Hepatocyte (in vitro differentiated cells): ENCODE measurements around the gene SGMS1. TPM values are rescaled to one million over a fixed set of nuclear protein-coding genes. Genes with fewer than 3 reads are reported as not detected.

ENCODE experiments used
- DNase-seq: peaks from one replicate; pipeline ENCODE4 v3.0.0-alpha.2; 2016; ENCODE audit warnings: low spot score
- H2AFZ ChIP-seq: fragments of 200-600 bp; sonication (generic); 2 replicates; pipeline ENCODE4 v1.6.0; 2016; ENCODE audit warnings: antibody characterized with exemption, mild to moderate bottlenecking
- H3K27ac ChIP-seq: fragments of 200-600 bp; sonication (generic); 2 replicates; pipeline ENCODE4 v1.5.1; 2016; ENCODE audit warnings: mild to moderate bottlenecking
- H3K27me3 ChIP-seq: fragments of 200-600 bp; sonication (generic); 2 replicates; pipeline ENCODE4 v1.6.1; 2016
- H3K36me3 ChIP-seq: fragments of 200-600 bp; sonication (generic); replicated peaks from 2 replicates; pipeline ENCODE4 v1.5.1; 2016; ENCODE audit warnings: low read depth; ENCODE audit not compliant: insufficient read depth
- H3K4me1 ChIP-seq: fragments of 200-600 bp; sonication (generic); 2 replicates; pipeline ENCODE4 v1.5.1; 2016; ENCODE audit warnings: mild to moderate bottlenecking, moderate library complexity; ENCODE audit not compliant: insufficient read depth
- H3K4me2 ChIP-seq: fragments of 200-600 bp; sonication (generic); 2 replicates; pipeline ENCODE4 v1.6.0; 2016
- H3K4me3 ChIP-seq: fragments of 200-600 bp; sonication (generic); 2 replicates; pipeline ENCODE4 v1.5.1; 2016; ENCODE audit warnings: mild to moderate bottlenecking
- H3K79me2 ChIP-seq: fragments of 200-600 bp; sonication (generic); 2 replicates; pipeline ENCODE4 v1.6.0; 2017; ENCODE audit warnings: mild to moderate bottlenecking
- H3K9me2 ChIP-seq: fragments of 200-600 bp; sonication (generic); replicated peaks from 2 replicates; pipeline ENCODE4 v1.6.0; 2017; ENCODE audit warnings: mild to moderate bottlenecking; ENCODE audit not compliant: insufficient read depth
- H3K9me3 ChIP-seq: fragments of 200-600 bp; sonication (generic); 2 replicates; pipeline ENCODE4 v1.5.1; 2016; ENCODE audit warnings: low read depth, mild to moderate bottlenecking
- H4K20me1 ChIP-seq: fragments of 200-600 bp; sonication (generic); 2 replicates; pipeline ENCODE4 v1.6.0; 2016; ENCODE audit warnings: mild to moderate bottlenecking; ENCODE audit not compliant: insufficient read depth, poor library complexity, severe bottlenecking
- CTCF ChIP-seq: fragments of 200-600 bp; sonication (generic); IDR thresholded peaks from 2 replicates; pipeline ENCODE4 v1.5.1; 2016; ENCODE audit warnings: antibody characterized with exemption, mild to moderate bottlenecking; ENCODE audit not compliant: poor library complexity
- EZH2 ChIP-seq: fragments of 200-600 bp; sonication (generic); IDR thresholded peaks from 2 replicates; pipeline ENCODE4 v1.6.1; 2016; ENCODE audit warnings: antibody characterized with exemption, mild to moderate bottlenecking, borderline replicate concordance
- EZH2phosphoT487 ChIP-seq: fragments of 200-600 bp; sonication (generic); IDR thresholded peaks from one replicate; pipeline ENCODE4 v1.6.1; 2018; ENCODE audit warnings: antibody characterized with exemption, mild to moderate bottlenecking, low read depth, moderate library complexity; ENCODE audit not compliant: unreplicated experiment, severe bottlenecking
- WGBS: methylation state at CpG from one replicate; pipeline ENCODE4 v1.1.6; 2016; ENCODE audit warnings: low lambda C conversion rate; ENCODE audit errors: missing lambda C conversion rate; 5-methylcytosine and 5-hydroxymethylcytosine counted together
- polyA plus RNA-seq: library from polyadenylated mRNA; unstranded; fragments of >200 nt; fragmentation: Nextera tagmentation; extraction: Ambion mirVana; gene quantifications from 2 replicates; pipeline ENCODE4 v1.2.1, GENCODE V29; 2016
- total RNA-seq: library from RNA; depleted of rRNA; stranded (reverse); fragments of >200 nt; gene quantifications from 2 replicates; pipeline ENCODE4 v1.2.3, GENCODE V29; 2014

SGMS1 gene
- total and polyA plus RNA-seq, 2 experiments from 2014 or later = 28.1 to 87.8 TPM

GRCh38 chr10:50467209-50467608 is 156.5 kb downstream of the SGMS1 start:
- no peaks in the 10 kb centered on the region for H3K36me3 ChIP-seq
- H4K20me1 ChIP-seq = no peaks in the 10 kb centered on the region
- no peak for TF ChIP-seq EZH2phosphoT487
- TF ChIP-seq CTCF = no peak
- no peak for TF ChIP-seq EZH2
- no peak for DNase-seq
- H3K4me2 ChIP-seq = no peak overlapping the region
- no peaks in the 10 kb centered on the region for H3K9me2 ChIP-seq
- no peak overlapping the region for H3K4me3 ChIP-seq
- H3K27ac ChIP-seq = no peak overlapping the region
- no peaks in the 10 kb centered on the region for H3K27me3 ChIP-seq
- no peak overlapping the region for H2AFZ ChIP-seq
- H3K79me2 ChIP-seq = peaks cover 8% of the 10 kb centered on the region
- WGBS = 82% methylated on average over 1 of the region's 1 CpG
- peaks cover 25% of the 10 kb centered on the region for H3K4me1 ChIP-seq
- H3K9me3 ChIP-seq = no peaks in the 10 kb centered on the region

GRCh38 chr10:50464004-50464409 is 159.7 kb downstream of the SGMS1 start:
- Histone ChIP-seq H2AFZ (no peak overlapping the region), H3K9me3 (no peaks in the 10 kb centered on the region), H4K20me1 (no peaks in the 10 kb centered on the region), H3K79me2 (peaks cover 4% of the 10 kb centered on the region), H3K36me3 (no peaks in the 10 kb centered on the region), H3K9me2 (no peaks in the 10 kb centered on the region), H3K27ac (no peak overlapping the region), H3K4me2 (no peak overlapping the region), H3K4me3 (no peak overlapping the region), H3K27me3 (no peaks in the 10 kb centered on the region), H3K4me1 (peaks cover 2% of the 10 kb centered on the region)
- 92% methylated on average over 1 of the region's 1 CpG for WGBS
- TF ChIP-seq CTCF (no peak), EZH2phosphoT487 (no peak), EZH2 (no peak)
- no peak for DNase-seq

GRCh38 chr10:50461834-50462233 is 161.9 kb downstream of the SGMS1 start:
- no peak overlapping the region for H3K4me2 ChIP-seq
- no peaks in the 10 kb centered on the region for H3K9me2 ChIP-seq
- 54% methylated on average over 3 of the region's 3 CpGs for WGBS
- TF ChIP-seq CTCF (no peak), EZH2phosphoT487 (no peak), EZH2 (no peak)
- H4K20me1 ChIP-seq = no peaks in the 10 kb centered on the region
- no peaks in the 10 kb centered on the region for H3K79me2 ChIP-seq
- H3K9me3 ChIP-seq = no peaks in the 10 kb centered on the region
- H2AFZ ChIP-seq = no peak overlapping the region
- no peak overlapping the region for H3K27ac ChIP-seq
- no peaks in the 10 kb centered on the region for H3K4me1 ChIP-seq
- no peaks in the 10 kb centered on the region for H3K27me3 ChIP-seq
- DNase-seq = no peak
- no peak overlapping the region for H3K4me3 ChIP-seq
- no peaks in the 10 kb centered on the region for H3K36me3 ChIP-seq

- no peak for TF ChIP-seq CTCF
- no peak for TF ChIP-seq EZH2phosphoT487
- no peak for TF ChIP-seq EZH2
- H4K20me1 ChIP-seq = no peaks in the 10 kb centered on the region
- no peak overlapping the region for H3K27ac ChIP-seq
Observed at GRCh38 chr10:50461123-50461522, 162.6 kb downstream of the SGMS1 start.

More at GRCh38 chr10:50461123-50461522, 162.6 kb downstream of the SGMS1 start:
- Histone ChIP-seq H3K9me3 (no peaks in the 10 kb centered on the region), H3K4me3 (no peak overlapping the region), H3K79me2 (no peaks in the 10 kb centered on the region), H3K4me1 (no peaks in the 10 kb centered on the region), H2AFZ (no peak overlapping the region), H3K27me3 (no peaks in the 10 kb centered on the region), H3K36me3 (no peaks in the 10 kb centered on the region), H3K4me2 (no peak overlapping the region), H3K9me2 (no peaks in the 10 kb centered on the region)
- no peak for DNase-seq
- WGBS = 100% methylated on average over 1 of the region's 1 CpG
